ENCODE data around the gene SCRN2.

- TF ChIP-seq POLR2A (IDR thresholded peaks at IDR 0.05) = no peak
- TF ChIP-seq CTCF (IDR thresholded peaks at IDR 0.05 in 4 of 5, conservative IDR thresholded peaks at IDR 0.05 in 1 of 5) = no peak
Observed at GRCh38 chr17:47797797-47798196, 43.3 kb downstream of the SCRN2 start.
